GM20000 (cell line): Measurements from ENCODE around the gene PIAS4.
"Not testable (repeated sequence)": the region's sequence is repeated elsewhere in the genome, so short reads cannot be mapped to it uniquely, and the experiment has no call there.

Source experiments
- DNase-seq: peaks from one replicate; pipeline ENCODE4 v3.0.0; 2012; ENCODE audit warnings: low spot score
- TF ChIP-seq, protein P1 (sequence below): IDR thresholded peaks from 2 replicates; pipeline ENCODE4 v1.5.1; 2012; ENCODE audit warnings: mild to moderate bottlenecking, control low read depth; ENCODE audit errors: extremely low read depth, missing control alignments

PIAS4 gene

GRCh38 chr19:3987619-3988371 lies 19.7 kb upstream of the PIAS4 start:
- peak; percentile 85 for DNase-seq
- TF ChIP-seq, protein P1, sequence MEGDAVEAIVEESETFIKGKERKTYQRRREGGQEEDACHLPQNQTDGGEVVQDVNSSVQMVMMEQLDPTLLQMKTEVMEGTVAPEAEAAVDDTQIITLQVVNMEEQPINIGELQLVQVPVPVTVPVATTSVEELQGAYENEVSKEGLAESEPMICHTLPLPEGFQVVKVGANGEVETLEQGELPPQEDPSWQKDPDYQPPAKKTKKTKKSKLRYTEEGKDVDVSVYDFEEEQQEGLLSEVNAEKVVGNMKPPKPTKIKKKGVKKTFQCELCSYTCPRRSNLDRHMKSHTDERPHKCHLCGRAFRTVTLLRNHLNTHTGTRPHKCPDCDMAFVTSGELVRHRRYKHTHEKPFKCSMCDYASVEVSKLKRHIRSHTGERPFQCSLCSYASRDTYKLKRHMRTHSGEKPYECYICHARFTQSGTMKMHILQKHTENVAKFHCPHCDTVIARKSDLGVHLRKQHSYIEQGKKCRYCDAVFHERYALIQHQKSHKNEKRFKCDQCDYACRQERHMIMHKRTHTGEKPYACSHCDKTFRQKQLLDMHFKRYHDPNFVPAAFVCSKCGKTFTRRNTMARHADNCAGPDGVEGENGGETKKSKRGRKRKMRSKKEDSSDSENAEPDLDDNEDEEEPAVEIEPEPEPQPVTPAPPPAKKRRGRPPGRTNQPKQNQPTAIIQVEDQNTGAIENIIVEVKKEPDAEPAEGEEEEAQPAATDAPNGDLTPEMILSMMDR = peak; percentile 81

GRCh38 chr19:3990815-3991117 lies 16.8 kb upstream of the PIAS4 start:
- DNase-seq = no peak

DNA sequence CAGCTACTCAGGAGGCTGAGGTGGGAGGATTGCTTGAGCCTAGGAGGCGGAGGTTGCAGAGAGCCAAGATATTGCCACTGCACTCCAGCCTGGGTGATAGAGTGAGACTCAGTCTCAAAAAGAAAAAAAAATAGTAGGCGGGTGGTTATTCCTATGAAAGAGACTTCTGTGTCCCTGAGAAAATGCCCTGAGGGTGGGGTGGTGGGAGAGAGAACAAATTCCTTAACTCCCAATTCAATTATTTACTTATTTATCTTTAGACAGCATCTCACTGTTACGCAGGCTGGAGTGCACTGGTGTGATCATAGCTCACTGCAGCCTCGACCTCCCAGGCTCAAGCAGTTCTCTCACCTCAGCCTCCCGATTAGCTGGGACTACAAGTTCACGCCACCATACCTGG lies 11.9 kb upstream of the PIAS4 start:
- DNase-seq = no peak
- TF ChIP-seq, protein P1 = no peak

More at GRCh38 chr19:3990815-3991117, 16.8 kb upstream of the PIAS4 start:
- TF ChIP-seq, protein P1 = no peak

DNA sequence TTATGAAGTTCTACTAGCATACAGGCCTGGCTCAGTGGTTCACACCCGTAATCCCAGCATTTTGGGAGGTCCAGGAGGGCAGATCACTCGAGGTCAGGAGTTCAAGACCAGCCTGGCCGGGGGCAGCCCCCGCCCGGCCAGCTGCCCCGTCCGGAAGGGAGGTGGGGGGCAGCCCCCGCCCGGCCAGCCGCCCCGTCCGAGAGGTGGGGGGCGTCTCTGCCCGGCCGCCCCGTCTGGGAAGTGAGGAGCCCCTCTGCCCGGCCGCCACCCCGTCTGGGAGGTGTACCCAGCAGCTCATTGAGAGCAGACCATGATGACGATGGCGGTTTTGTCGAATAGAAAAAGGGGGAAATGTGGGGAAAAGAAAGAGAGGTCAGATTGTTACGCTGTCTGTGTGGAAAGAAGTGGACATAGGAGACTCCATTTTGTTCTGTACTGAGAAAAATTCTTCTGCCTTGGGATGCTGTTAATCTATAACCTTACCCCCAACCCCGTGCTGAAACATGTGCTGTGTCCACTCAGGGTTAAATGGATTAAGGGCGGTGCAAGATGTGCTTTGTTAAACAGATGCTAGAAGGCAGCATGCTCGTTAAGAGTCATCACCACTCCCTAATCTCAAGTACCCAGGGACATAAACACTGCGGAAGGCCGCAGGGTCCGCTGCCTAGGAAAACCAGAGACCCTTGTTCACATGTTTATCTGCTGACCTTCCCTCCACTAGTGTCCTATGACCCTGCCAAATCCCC lies 8.7 kb upstream of the PIAS4 start:
- DNase-seq = not testable (repeated sequence)

DNA sequence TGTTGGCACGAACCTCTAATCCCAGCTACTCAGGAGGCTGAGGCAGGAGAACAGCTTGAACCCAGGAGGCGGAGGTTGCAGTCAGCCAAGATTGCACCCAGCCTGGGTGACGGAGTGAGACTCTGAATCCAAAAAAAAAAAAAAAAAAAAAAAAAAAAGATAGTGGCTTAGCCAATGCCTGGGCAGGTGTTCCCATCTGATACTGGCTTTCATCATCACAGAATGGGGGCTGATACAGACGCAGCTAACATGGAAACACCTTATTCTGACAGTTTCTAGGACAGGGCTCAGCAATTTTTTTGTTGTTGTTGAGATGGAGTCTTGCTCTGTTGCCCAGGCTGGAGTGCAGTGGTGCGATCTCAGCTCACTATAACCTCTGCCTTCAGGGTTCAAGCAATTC lies 6.7 kb upstream of the PIAS4 start:
- DNase-seq = not testable (repeated sequence)

DNA sequence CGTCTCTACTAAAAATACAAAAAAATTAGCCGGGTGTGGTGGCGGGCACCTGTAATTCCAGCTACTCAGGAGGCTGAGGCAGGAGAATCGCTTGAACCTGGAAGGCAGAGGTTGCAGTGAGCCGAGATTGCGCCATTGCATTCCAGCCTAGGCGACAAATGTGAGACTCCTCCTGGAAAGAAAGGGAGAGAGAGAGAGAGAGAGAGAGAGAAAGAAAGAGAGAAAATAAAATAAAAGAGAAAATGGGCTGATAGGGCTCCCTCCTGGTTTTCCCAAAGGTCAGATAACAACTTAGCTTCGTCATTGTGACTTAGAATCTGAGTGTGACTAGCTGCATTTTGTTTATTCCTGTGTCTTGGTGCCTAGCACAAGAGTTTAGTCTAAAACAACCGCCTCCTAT lies 2.1 kb upstream of the PIAS4 start:
- DNase-seq = not testable (repeated sequence)

DNA sequence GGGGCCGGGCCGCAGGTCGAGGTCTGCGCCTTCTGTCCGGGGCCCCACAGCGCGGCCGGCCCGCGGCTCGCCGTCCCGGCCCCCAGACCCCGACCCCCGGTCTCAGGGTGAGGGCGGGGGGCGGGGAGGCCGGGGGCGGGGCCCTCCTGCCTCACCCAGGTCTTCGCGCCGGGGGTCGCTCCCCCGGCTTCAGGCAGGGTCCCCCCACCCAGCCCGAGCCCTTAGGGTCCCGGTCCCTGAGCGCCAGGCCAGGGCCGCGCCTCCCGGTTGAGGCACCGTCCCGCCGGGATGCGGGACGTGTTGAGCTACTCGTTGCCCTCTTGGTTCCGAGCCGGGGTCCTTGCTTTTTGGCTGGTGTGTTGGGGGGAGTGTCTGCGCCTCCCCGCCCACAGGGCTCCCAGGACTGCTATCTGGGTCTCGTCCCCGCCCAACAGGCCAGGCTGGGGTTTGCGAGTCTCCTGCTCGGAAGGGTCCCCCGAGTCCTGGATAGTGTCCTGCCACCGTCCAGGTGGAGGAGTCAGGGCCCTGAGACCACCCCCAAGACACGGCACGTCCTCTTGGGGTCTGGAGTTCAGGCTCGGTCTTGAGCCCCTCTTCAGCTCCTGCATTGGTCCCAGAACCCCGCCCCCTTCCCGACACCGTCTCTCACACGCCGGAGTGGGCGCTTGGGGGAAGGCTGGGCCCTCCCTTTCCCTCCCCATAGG lies 452 bp downstream of the PIAS4 start:
- no peak for DNase-seq
- TF ChIP-seq, protein P1 = no peak

DNA sequence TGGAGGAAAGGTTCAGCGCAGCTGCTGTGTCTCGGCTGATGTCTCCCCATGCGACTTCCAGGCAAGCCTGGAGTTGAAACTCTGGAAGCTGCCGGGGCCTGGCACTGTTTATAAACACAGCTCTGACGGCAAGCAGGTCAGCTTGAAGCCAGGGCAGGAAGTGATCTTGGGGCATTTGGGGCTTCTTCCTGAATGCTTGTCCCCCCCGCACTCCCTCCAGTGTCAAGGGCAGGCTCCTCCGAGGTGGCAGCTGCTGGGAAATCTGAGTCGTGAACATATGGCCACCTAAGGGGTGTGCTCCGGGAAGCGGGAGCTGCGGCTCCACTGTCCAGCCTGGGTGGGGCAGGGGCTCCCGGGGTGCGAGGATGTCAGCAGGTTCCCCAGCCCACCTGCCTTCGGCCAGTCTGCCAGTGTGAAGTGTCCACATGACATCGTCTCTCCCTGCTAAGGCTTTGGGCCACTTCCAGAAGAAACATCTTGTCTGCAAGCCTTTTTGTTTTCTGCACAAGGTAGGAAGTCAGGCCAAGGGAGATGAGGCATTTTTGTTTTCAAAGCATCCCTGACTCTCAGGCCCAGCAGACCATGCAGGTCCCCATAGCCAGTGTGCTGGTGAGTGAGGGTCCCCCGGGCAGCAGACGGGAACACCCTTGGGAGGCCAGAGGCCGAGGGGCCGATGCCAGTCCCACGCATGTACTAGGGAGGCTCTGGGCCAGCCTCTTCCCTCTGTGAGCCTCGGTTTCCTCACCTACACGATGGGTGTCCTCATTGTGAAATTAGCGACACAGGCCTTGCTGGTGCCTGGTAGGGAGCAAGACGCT lies 2.7 kb downstream of the PIAS4 start:
- DNase-seq = no peak
- TF ChIP-seq, protein P1 = no peak
